Transverse colon (tissue), 3 donors: Measurements from ENCODE around the gene CDC42BPB.

Experiments
- EP300 ChIP-seq: sonication (generic); formaldehyde crosslinking; IDR thresholded peaks from one replicate; pipeline ENCODE4 v1.6.1; 2017; ENCODE audit warnings: antibody characterized with exemption, low read depth
- POLR2A ChIP-seq: fragments of 450-650 bp; IDR thresholded peaks from one replicate; pipeline ENCODE4 v1.6.1; 2016; ENCODE audit warnings: antibody characterized with exemption, mild to moderate bottlenecking, moderate library complexity
- TF ChIP-seq, protein P1 (sequence below), 5 experiments: fragments of 200-600 bp in 3 of 5; fragments of 450-650 bp in 2 of 5; sonication (generic) in 3 of 5; IDR thresholded peaks; 1 replicate in 2 of 5; 2 replicates in 3 of 5; pipeline ENCODE4 v1.5.1; 2016 to 2017; ENCODE audit warnings: antibody characterized with exemption in 5 of 5, inconsistent platforms in 3 of 5, mild to moderate bottlenecking in 2 of 5, moderate library complexity in 1 of 5

GRCh38 chr14:102979406-102979805 is 77.9 kb downstream of the CDC42BPB start:
- TF ChIP-seq, protein P1, sequence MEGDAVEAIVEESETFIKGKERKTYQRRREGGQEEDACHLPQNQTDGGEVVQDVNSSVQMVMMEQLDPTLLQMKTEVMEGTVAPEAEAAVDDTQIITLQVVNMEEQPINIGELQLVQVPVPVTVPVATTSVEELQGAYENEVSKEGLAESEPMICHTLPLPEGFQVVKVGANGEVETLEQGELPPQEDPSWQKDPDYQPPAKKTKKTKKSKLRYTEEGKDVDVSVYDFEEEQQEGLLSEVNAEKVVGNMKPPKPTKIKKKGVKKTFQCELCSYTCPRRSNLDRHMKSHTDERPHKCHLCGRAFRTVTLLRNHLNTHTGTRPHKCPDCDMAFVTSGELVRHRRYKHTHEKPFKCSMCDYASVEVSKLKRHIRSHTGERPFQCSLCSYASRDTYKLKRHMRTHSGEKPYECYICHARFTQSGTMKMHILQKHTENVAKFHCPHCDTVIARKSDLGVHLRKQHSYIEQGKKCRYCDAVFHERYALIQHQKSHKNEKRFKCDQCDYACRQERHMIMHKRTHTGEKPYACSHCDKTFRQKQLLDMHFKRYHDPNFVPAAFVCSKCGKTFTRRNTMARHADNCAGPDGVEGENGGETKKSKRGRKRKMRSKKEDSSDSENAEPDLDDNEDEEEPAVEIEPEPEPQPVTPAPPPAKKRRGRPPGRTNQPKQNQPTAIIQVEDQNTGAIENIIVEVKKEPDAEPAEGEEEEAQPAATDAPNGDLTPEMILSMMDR (IDR thresholded peaks at IDR 0.05) = no peak
- TF ChIP-seq POLR2A = no peak
- no peak for TF ChIP-seq EP300
